Subcutaneous abdominal adipose tissue (tissue), 5 donors: ENCODE results near the gene MYBBP1A.
"Not testable (repeated sequence)": the region's sequence is repeated elsewhere in the genome, so short reads cannot be mapped to it uniquely, and the experiment has no call there.

Source experiments
- H3K27ac ChIP-seq: one replicate; pipeline ENCODE4 v1.7.0; 2013; ENCODE audit warnings: low read depth, mild to moderate bottlenecking, inconsistent platforms, low read length, moderate library complexity
- H3K27me3 ChIP-seq, 5 donors: one replicate each; pipeline ENCODE4 v1.7.0; 2013; ENCODE audit warnings: low read length in 5 of 5, inconsistent platforms in 1 of 5; ENCODE audit not compliant: control insufficient read depth in 5 of 5, insufficient read depth in 4 of 5
- H3K36me3 ChIP-seq, 5 donors: one replicate each; pipeline ENCODE4 v1.7.0; 2013; ENCODE audit warnings: low read length in 5 of 5; ENCODE audit not compliant: control insufficient read depth in 5 of 5, insufficient read depth in 5 of 5
- H3K4me1 ChIP-seq, 5 donors: one replicate each; pipeline ENCODE4 v1.7.0; 2013; ENCODE audit warnings: low read length in 5 of 5, mild to moderate bottlenecking in 3 of 5, moderate library complexity in 1 of 5; ENCODE audit not compliant: control insufficient read depth in 5 of 5, insufficient read depth in 5 of 5
- H3K4me3 ChIP-seq, 5 donors: one replicate each; pipeline ENCODE4 v1.7.0; 2013; ENCODE audit warnings: low read length in 5 of 5, low read depth in 1 of 5
- H3K9ac ChIP-seq, 5 donors: one replicate each; pipeline ENCODE4 v1.7.0; 2013; ENCODE audit warnings: low read length in 5 of 5, mild to moderate bottlenecking in 4 of 5, moderate library complexity in 3 of 5
- H3K9me3 ChIP-seq, 5 donors: one replicate each; pipeline ENCODE4 v1.7.0; 2013; ENCODE audit warnings: low read length in 5 of 5; ENCODE audit not compliant: control insufficient read depth in 5 of 5
- donor health status: healthy.
- donor health status: healthy.
- donor health status: healthy.
- donor health status: healthy.
- donor health status: healthy.

The MYBBP1A gene

GRCh38 chr17:4597975-4598374 lies 42.8 kb upstream of the MYBBP1A start:
- H3K27ac ChIP-seq, result no peak overlapping the region
- H3K36me3 ChIP-seq, result no peaks in the 10 kb centered on the region
- no peak overlapping the region for H3K4me3 ChIP-seq
- H3K4me1 ChIP-seq, result peaks cover 0 to 13% (median 12%) of the 10 kb centered on the region in 5 donors
- no peaks in the 10 kb centered on the region for H3K9me3 ChIP-seq
- no peak overlapping the region for H3K9ac ChIP-seq
- H3K27me3 ChIP-seq, result peaks cover 0 to 7% (median 3%) of the 10 kb centered on the region in 5 donors

DNA sequence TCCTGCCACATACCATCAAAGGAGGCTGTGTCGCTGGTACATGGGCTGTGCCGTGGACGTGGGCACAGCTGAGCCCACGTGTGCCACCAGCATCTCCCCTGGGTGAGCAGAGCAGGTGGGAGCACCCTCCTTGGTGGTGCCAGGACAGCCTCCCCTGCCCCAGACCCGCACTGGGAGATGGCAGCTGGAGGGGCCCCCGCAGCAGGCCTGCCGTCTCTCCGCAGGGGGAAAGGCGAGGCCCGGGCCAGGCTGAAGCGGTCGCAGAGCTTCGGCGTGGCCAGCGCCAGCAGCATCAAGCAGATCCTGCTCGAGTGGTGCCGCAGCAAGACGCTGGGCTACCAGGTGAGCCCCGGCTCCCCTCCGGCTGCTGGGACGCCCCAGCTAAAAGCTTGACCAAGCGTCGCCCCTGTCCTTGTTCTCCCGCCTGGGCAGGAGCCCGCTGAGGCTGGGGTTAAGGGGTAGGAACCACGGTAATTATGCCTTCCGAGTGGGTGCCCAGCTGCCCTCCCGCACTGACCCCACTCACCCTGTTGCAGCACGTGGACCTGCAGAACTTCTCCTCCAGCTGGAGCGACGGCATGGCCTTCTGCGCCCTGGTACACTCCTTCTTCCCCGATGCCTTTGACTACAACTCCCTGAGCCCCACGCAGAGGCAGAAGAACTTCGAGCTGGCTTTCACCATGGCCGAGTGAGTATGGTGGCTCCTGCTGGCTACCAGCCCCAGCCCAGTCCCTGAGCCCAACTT lies 41.6 kb upstream of the MYBBP1A start:
- H3K27ac ChIP-seq, result no peak overlapping the region
- no peak overlapping the region for H3K4me3 ChIP-seq
- no peaks in the 10 kb centered on the region for H3K36me3 ChIP-seq
- no peak overlapping the region for H3K9ac ChIP-seq
- H3K27me3 ChIP-seq, result peaks cover 0 to 9% (median 3%) of the 10 kb centered on the region in 5 donors
- H3K9me3 ChIP-seq, result no peaks in the 10 kb centered on the region
- peaks cover 0 to 13% (median 12%) of the 10 kb centered on the region in 5 donors for H3K4me1 ChIP-seq

DNA sequence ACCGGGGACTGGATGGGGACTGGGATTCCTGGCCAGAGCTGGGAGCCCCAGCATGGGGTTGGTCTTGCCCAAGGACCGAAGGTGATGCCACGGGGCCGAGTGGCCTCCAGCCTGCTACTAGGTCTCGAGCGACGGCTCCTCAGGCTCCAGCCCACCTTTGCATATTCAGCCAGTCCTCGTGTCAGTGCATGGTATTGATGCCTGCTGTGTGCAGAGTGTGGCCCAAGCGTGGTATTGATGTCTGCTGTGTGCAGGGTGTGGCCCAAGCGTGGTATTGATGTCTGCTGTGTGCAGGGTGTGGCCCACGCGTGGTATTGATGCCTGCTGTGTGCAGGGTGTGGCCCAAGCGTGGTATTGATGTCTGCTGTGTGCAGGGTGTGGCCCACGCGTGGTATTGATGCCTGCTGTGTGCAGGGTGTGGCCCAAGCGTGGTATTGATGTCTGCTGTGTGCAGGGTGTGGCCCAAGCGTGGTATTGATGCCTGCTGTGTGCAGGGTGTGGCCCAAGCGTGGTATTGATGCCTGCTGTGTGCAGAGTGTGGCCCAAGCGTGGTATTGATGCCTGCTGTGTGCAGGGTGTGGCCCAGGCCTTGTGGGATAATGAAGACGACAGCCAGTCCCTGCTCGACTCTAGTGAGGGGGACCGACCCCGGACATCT lies 40.6 kb upstream of the MYBBP1A start:
- not testable (repeated sequence) for H3K36me3 ChIP-seq, H3K9ac ChIP-seq, H3K27ac ChIP-seq, H3K4me3 ChIP-seq, H3K9me3 ChIP-seq
- Histone ChIP-seq H3K4me1 (peaks cover 0 to 13% (median 12%) of the 10 kb centered on the region in 5 donors), H3K27me3 (peaks cover 3 to 19% (median 5%) of the 10 kb centered on the region in 5 donors)

DNA sequence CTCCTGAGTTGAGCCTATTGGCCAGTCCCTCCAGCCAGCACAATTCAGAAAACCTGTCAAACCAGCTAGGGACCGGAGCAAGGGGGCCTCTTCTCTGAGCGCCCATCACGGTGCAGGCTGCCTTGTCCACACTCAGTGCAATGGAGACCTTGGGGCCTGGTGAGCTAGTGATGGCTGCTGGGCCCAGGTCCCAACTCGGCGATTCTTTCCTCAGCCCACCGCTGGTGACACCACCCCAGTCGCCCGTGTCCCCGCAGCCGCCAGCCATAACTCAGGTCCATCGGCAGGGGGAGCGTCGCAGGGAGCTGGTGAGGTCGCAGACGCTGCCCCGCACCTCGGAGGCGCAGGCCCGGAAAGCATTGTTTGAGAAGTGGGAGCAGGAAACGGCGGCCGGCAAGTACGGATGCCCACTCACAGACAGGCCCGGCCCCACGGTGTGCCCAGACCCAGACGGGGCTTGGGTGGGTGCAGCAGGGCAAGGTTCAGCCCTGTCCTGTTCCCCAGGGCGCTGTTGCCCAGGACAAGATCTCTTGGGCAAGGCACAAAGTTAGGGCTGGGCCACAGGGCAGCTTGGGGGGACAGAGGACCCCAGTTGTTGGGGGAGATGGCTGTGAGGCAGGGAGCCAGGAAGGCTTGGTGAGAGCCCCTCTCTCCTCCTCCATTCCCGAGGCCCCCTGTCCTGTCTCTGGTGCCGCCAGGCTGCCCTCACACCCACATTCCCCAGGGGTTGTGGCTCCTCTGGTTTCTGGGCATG lies 39.9 kb upstream of the MYBBP1A start:
- Histone ChIP-seq H3K9me3 (no peaks in the 10 kb centered on the region), H3K36me3 (no peaks in the 10 kb centered on the region), H3K9ac (no peak overlapping the region), H3K4me3 (no peak overlapping the region), H3K27me3 (peaks cover 5 to 19% (median 6%) of the 10 kb centered on the region in 5 donors), H3K27ac (no peak overlapping the region), H3K4me1 (peaks cover 0 to 13% (median 12%) of the 10 kb centered on the region in 5 donors)

- Histone ChIP-seq H3K9me3 (no peaks in the 10 kb centered on the region), H3K27me3 (peaks cover 3 to 16% (median 5%) of the 10 kb centered on the region in 5 donors), H3K36me3 (no peaks in the 10 kb centered on the region), H3K27ac (no peak overlapping the region), H3K4me1 (peaks cover 0 to 10% (median 6%) of the 10 kb centered on the region in 5 donors), H3K4me3 (no peak overlapping the region), H3K9ac (no peak overlapping the region)
Observed at GRCh38 chr17:4594406-4594805, 39.2 kb upstream of the MYBBP1A start.

GRCh38 chr17:4593021-4593421 lies 37.8 kb upstream of the MYBBP1A start:
- H3K4me1 ChIP-seq, result peaks cover 0 to 2% (median 0%) of the 10 kb centered on the region in 5 donors
- H3K27ac ChIP-seq, result no peak overlapping the region
- no peak overlapping the region for H3K9ac ChIP-seq
- no peaks in the 10 kb centered on the region for H3K36me3 ChIP-seq
- H3K9me3 ChIP-seq, result no peaks in the 10 kb centered on the region
- no peak overlapping the region for H3K4me3 ChIP-seq
- peaks cover 5 to 12% (median 7%) of the 10 kb centered on the region in 5 donors for H3K27me3 ChIP-seq

GRCh38 chr17:4592240-4593005 lies 37.2 kb upstream of the MYBBP1A start:
- no peak overlapping the region for H3K4me3 ChIP-seq
- no peaks in the 10 kb centered on the region for H3K36me3 ChIP-seq
- H3K27me3 ChIP-seq, result peaks cover 5 to 12% (median 7%) of the 10 kb centered on the region in 5 donors
- no peak overlapping the region for H3K9ac ChIP-seq
- no peaks in the 10 kb centered on the region for H3K9me3 ChIP-seq
- peaks cover 0 to 2% (median 0%) of the 10 kb centered on the region in 5 donors for H3K4me1 ChIP-seq
- H3K27ac ChIP-seq, result no peak overlapping the region

DNA sequence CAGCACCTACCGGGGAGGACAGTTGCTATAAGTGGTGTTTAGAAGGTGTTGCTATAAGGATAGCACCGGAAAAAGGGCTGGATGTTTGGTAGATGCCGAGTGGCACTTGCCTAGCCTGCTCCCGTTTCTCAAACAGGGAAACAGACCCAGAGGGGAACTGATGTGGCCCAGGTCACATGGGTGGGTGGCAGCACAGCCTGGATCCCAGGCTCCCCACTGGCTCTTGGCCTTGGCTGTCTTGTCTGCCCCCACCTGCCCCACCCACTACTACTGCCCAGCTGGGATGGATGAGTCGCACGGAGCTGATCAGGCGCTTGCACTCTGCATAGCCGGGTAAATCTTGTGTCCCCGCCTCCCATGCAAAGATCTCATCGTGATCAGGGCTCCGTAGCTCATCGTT lies 36.3 kb upstream of the MYBBP1A start:
- H3K9ac ChIP-seq, result no peak overlapping the region
- peaks cover 0 to 2% (median 0%) of the 10 kb centered on the region in 5 donors for H3K4me1 ChIP-seq
- no peaks in the 10 kb centered on the region for H3K9me3 ChIP-seq
- no peak overlapping the region for H3K27ac ChIP-seq
- H3K4me3 ChIP-seq, result no peak overlapping the region
- no peaks in the 10 kb centered on the region for H3K36me3 ChIP-seq
- peaks cover 5 to 16% (median 9%) of the 10 kb centered on the region in 5 donors for H3K27me3 ChIP-seq

DNA sequence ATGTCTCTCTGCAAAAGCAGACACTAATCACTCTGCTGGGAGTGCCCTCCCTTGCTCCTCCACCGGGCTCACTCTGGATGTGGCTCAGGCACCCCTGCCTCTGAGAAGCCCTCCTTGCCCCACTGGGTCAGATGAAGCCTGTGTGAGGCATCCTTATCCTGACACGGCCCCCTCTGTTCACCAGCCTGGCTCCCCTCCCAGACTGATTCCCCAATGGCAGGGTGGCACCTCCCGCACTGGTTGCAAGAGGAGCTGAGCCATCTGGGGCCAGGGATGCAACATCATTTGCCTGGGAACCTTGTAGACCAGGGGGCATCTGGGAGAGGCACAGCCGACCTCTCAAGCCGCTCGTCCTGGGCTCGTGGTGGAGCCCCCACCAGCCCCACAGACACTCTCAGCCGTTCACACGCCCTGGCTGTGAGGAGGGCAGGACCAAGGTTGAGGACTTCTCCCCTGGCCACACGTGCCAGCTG lies 35.8 kb upstream of the MYBBP1A start:
- peaks cover 5 to 18% (median 9%) of the 10 kb centered on the region in 5 donors for H3K27me3 ChIP-seq
- H3K4me1 ChIP-seq, result peaks cover 0 to 2% (median 0%) of the 10 kb centered on the region in 5 donors
- no peak overlapping the region for H3K4me3 ChIP-seq
- no peaks in the 10 kb centered on the region for H3K36me3 ChIP-seq
- H3K9me3 ChIP-seq, result no peaks in the 10 kb centered on the region
- H3K9ac ChIP-seq, result no peak overlapping the region
- no peak overlapping the region for H3K27ac ChIP-seq
